Measurements from ENCODE around the gene ACTR2.
"Not testable (repeated sequence)": the region's sequence is repeated elsewhere in the genome, so short reads cannot be mapped to it uniquely, and the experiment has no call there.

The ACTR2 gene

GRCh38 chr2:65227456-65228262 lies at the start of gene ACTR2:
TSS of gene ACTR2 (plus strand) at chr2:65227831. CDS start at chr2:65227910, 79 bp downstream.
- peak; percentile 97 for DNase-seq (ENCODE audit: low spot score)

- DNase-seq (ENCODE audit: low spot score), result no peak
Measured at GRCh38 chr2:65182570-65182969, 45.1 kb upstream of the ACTR2 start.

DNA sequence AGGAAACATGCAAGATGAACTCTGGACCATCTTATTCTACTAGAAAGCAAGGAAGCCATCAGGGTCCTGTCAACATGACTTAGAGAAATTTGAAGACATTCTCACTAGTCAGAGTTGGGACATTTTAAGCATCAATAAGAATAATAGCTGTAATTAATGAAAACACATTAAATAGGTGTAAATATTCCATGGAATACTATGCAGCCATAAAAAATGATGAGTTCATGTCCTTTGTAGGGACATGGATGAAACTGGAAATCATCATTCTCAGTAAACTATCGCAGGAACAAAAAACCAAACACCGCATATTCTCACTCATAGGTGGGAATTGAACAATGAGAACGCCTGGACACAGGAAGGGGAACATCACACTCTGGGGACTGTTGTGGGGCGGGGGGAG lies 44.2 kb upstream of the ACTR2 start:
- DNase-seq (ENCODE audit: low spot score), result not testable (repeated sequence)

- no peak for DNase-seq (ENCODE audit: low spot score)
Measured at GRCh38 chr2:65185012-65185411, 42.6 kb upstream of the ACTR2 start.

GRCh38 chr2:65186093-65186868 lies 41.4 kb upstream of the ACTR2 start:
- no peak for DNase-seq (ENCODE audit: low spot score)

DNA sequence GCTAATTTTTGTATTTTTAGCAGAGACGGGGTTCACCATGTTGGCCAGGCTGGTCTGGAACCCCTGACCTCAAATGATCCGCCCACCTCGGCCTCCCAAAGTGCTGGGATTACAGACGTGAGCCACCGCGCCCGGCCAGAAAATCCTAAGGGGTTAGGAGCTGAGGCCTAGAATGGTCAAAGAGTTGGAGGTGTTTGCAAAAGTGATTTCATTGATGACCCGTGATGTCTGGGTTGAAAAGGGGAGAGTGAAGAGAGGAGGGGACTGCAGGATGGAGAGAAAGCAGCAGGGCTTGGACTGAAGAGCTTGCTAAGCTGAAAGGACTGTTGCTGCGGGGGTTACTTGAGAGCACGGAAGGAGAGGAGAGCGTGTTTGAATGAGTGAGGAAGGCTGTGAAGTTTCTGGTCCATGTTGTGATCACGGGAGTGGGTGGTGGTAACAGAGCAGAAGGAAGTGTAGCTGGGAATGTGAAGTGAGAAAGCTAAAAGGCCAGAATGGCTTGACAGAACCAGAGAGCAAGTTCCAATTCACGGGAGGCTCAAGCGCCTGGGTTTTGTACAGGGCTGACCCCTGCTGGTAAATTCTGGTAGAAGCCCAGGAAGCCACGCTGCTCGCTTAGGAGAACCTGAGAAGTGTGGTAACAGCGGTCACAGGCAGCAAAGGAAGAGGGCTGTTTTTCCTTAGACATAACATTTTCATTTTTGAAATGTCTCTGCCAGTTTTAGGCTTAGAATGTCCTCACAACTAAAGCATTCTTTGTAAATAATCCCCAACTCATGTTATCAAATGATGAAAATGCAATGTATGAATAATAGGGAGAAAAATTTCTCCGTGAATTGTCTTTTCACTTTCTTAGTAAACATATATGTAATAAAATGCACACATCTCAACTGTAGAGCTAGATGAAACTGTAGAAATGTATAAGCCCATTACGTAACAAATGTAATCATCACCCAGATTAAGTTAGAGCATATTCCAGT lies 40.5 kb upstream of the ACTR2 start:
- peak; percentile 89 for DNase-seq (ENCODE audit: low spot score)

GRCh38 chr2:65193446-65193845 lies 34.2 kb upstream of the ACTR2 start:
- no peak for DNase-seq (ENCODE audit: low spot score)

GRCh38 chr2:65198737-65199136 lies 28.9 kb upstream of the ACTR2 start:
- peak; percentile 1 for DNase-seq (ENCODE audit: low spot score)

DNA sequence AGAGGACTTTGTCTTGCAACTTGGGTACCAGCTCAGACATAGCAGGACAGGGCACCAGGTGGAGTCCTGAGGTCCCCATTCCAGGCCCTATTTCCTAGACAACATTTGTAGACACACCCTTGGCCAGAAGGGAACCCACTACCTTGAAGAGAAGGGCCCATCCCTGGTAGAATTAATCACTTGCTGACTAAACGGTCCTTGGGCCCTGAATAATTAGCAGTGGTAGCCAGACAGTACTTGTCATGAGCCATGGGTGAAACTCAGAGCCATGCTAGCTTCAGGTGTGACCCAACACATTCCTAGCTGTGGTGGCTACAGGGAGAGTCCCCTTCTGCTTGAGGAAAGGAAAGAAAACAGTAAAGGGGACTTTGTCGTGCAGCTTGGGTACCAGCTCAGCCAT lies 28.5 kb upstream of the ACTR2 start:
- DNase-seq (ENCODE audit: low spot score), result no peak

- no peak for DNase-seq (ENCODE audit: low spot score)
Measured at GRCh38 chr2:65199891-65200290, 27.7 kb upstream of the ACTR2 start.

- DNase-seq (ENCODE audit: low spot score), result no peak
Measured at GRCh38 chr2:65204461-65205210, 23.0 kb upstream of the ACTR2 start.

- no peak for DNase-seq (ENCODE audit: low spot score)
Measured at GRCh38 chr2:65212115-65212514, 15.5 kb upstream of the ACTR2 start.

- no peak for DNase-seq (ENCODE audit: low spot score)
Measured at GRCh38 chr2:65212619-65213018, 15.0 kb upstream of the ACTR2 start.

DNA sequence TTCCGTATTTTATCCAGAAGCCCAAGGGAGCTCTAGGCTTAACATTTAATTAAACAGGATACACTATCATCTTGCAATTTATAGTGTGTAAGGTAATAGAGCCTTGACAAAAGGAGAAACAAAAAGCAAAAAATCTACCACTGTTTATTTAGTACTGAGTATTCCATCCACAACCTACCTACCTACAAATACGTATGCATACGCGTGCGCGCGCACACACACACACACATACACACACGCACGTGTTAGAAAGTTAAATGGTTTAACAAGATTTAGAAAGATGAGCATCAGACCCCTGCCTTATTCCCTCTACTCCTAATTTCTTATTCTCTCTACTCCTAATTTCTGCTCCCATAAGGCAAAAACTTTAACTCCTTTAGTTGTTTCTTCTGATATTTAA lies 14.6 kb upstream of the ACTR2 start:
- DNase-seq (ENCODE audit: low spot score), result no peak

DNA sequence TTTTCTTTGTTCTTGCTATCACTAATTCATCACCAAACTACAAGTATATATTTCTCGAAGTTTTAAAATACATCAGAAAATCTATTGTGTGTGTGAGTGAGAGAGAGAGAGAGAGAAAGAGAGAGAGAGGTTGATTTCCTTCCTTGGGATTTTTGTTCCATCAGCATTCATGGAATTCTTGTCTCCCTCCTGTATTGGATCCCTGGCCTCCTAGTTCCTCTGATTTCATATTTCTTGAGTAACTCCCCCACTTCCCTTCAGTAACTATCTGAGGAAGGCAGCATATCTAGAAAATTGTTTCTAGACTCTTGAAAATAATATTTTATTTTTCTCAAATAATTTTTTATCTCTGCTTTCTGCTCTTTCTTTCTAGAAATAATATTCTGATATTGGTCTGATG lies 13.3 kb upstream of the ACTR2 start:
- no peak for DNase-seq (ENCODE audit: low spot score)

DNA sequence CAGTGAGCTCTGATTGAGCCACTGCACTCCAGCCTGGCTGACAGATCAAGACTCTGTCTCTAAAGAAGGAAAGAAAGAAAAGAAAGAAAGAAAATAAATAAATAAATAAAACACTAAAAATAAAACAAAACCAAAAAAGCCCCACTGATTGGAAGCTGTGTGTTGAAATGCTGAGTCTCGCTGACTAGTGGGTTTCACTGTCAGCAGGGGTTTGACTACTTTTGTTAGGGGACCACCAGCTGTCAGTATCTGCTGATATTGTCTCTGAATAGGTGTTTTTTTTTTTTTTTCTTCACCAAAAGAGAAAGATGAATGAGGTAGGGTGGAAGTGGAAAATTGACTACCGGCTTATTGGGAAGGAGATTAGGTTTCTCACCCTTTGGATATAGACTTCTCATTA lies 12.8 kb upstream of the ACTR2 start:
- DNase-seq (ENCODE audit: low spot score), result no peak

GRCh38 chr2:65215946-65216345 lies 11.7 kb upstream of the ACTR2 start:
- DNase-seq (ENCODE audit: low spot score), result no peak

GRCh38 chr2:65220432-65221131 lies 7.0 kb upstream of the ACTR2 start:
- DNase-seq (ENCODE audit: low spot score), result no peak

- DNase-seq (ENCODE audit: low spot score), result not testable (repeated sequence)
Measured at GRCh38 chr2:65221275-65221674, 6.4 kb upstream of the ACTR2 start.

- DNase-seq (ENCODE audit: low spot score), result peak; percentile 40
Measured at GRCh38 chr2:65227020-65227455, 593 bp upstream of the ACTR2 start.

Measured in cerebellar cortex (tissue), 1 donor.